ENCODE data around the gene DYSF. TPM values are rescaled to one million over a fixed set of nuclear protein-coding genes. Genes with fewer than 3 reads are reported as not detected.

DYSF gene
- total RNA-seq, 1 donor from 2014 or later: 11.1 TPM

DNA sequence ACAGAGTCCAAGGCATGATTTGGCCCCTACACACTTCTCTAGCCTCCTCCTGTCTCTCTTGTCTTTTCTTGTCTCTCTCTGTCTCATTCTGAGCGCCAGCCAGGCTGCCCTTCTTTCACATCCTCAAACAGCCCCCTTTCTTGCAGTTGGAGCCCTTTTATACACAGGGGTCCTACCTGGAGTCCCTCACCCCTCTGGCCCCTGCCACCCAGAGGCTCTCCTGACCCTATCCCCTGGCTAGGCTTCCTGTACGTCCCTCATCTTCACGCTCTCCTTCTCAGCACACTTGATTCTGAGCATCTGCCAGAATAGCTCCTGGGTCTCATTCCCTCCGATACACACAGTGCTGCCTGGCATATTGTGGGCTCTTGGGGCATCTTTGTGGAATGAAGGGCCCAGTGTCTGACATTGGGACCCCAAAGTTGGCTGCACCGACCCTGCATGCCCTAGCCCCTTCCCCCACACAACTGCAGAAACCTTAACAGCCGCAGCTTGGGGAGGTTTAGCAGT, 261.9 kb downstream of the DYSF start:
- Mint-ChIP-seq H3K27me3 (ENCODE audit: unreplicated experiment) (no peaks in the 10 kb centered on the region), H3K4me1 (ENCODE audit: low read depth, unreplicated experiment) (no peaks in the 10 kb centered on the region), H3K9me3 (ENCODE audit: unreplicated experiment) (no peaks in the 10 kb centered on the region), H3K36me3 (ENCODE audit: unreplicated experiment) (no peaks in the 10 kb centered on the region), H3K4me3 (ENCODE audit: unreplicated experiment) (no peak overlapping the region), H3K27ac (ENCODE audit: unreplicated experiment) (no peak overlapping the region)
- no peak for TF ChIP-seq CTCF (IDR thresholded peaks at IDR 0.05; ENCODE audit: partially characterized antibody, unreplicated experiment)
- DNase-seq: no peak

- Mint-ChIP-seq H3K27me3 (ENCODE audit: unreplicated experiment) (no peaks in the 10 kb centered on the region), H3K4me1 (ENCODE audit: low read depth, unreplicated experiment) (no peaks in the 10 kb centered on the region), H3K36me3 (ENCODE audit: unreplicated experiment) (no peaks in the 10 kb centered on the region), H3K4me3 (ENCODE audit: unreplicated experiment) (no peak overlapping the region), H3K27ac (ENCODE audit: unreplicated experiment) (no peak overlapping the region), H3K9me3 (ENCODE audit: unreplicated experiment) (no peaks in the 10 kb centered on the region)
- TF ChIP-seq CTCF (IDR thresholded peaks at IDR 0.05; ENCODE audit: partially characterized antibody, unreplicated experiment): no peak
- DNase-seq: no peak
These were observed 262.8 kb downstream of the DYSF start for GRCh38 chr2:71715951-71716696.

GRCh38 chr2:71716697-71717624, 263.6 kb downstream of the DYSF start:
- H3K27ac Mint-ChIP-seq (ENCODE audit: unreplicated experiment): no peak overlapping the region

DNA sequence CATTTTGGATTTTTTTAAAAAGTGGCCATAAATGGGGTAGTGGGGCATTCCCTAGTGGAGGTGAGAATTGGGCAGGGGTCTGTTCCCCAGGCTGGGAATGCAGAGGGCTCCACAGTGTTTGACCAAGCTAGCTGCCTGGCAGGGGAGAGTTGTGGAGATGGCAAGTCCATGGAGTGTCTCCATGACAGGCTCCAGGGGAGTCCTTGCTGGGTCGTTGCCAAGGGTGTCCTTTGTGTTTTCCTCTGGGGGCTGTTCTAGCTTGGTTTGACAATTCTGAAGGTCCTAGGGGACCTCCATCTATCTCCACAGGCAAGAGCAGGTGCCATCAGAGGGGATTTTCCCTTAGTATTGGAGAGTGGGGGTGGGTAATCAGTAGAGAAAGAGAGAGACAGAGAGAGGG, 265.3 kb downstream of the DYSF start:
- Mint-ChIP-seq H3K27ac (ENCODE audit: unreplicated experiment) (no peak overlapping the region), H3K27me3 (ENCODE audit: unreplicated experiment) (no peaks in the 10 kb centered on the region), H3K4me1 (ENCODE audit: low read depth, unreplicated experiment) (no peaks in the 10 kb centered on the region), H3K9me3 (ENCODE audit: unreplicated experiment) (no peaks in the 10 kb centered on the region), H3K36me3 (ENCODE audit: unreplicated experiment) (no peaks in the 10 kb centered on the region), H3K4me3 (ENCODE audit: unreplicated experiment) (no peak overlapping the region)
- DNase-seq: no peak
- no peak for TF ChIP-seq CTCF (IDR thresholded peaks at IDR 0.05; ENCODE audit: partially characterized antibody, unreplicated experiment)

More at GRCh38 chr2:71716697-71717624, 263.6 kb downstream of the DYSF start:
- TF ChIP-seq CTCF (IDR thresholded peaks at IDR 0.05; ENCODE audit: partially characterized antibody, unreplicated experiment): no peak
- H3K9me3 Mint-ChIP-seq (ENCODE audit: unreplicated experiment): no peaks in the 10 kb centered on the region
- no peaks in the 10 kb centered on the region for H3K36me3 Mint-ChIP-seq (ENCODE audit: unreplicated experiment)
- no peaks in the 10 kb centered on the region for H3K27me3 Mint-ChIP-seq (ENCODE audit: unreplicated experiment)
- no peak for DNase-seq
- no peak overlapping the region for H3K4me3 Mint-ChIP-seq (ENCODE audit: unreplicated experiment)
- H3K4me1 Mint-ChIP-seq (ENCODE audit: low read depth, unreplicated experiment): no peaks in the 10 kb centered on the region
